ENCODE results near the gene SOAT2.
"Not testable (repeated sequence)": the region's sequence is repeated elsewhere in the genome, so short reads cannot be mapped to it uniquely, and the experiment has no call there.

Gene SOAT2

DNA sequence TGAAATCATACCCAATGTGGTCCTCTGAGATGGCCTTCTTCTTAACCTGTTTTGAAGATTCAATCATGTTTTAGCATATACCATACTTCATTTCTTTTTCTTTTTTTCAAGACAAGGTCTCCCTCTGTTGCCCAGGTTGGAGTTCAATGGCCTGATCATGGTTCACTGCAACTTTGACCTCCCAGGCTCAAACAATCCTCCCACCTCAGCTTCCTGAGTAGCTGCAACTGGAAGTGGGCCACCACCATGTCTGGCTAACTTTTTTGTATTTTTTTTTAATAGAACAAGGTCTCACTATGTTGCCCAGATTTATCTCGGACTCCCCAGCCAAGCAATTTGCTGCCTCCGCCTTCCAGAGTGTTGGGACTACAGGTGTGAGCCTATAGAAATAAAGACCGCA lies 30.4 kb downstream of the SOAT2 start:
- no peak for DNase-seq (ENCODE audit: low read depth)

DNA sequence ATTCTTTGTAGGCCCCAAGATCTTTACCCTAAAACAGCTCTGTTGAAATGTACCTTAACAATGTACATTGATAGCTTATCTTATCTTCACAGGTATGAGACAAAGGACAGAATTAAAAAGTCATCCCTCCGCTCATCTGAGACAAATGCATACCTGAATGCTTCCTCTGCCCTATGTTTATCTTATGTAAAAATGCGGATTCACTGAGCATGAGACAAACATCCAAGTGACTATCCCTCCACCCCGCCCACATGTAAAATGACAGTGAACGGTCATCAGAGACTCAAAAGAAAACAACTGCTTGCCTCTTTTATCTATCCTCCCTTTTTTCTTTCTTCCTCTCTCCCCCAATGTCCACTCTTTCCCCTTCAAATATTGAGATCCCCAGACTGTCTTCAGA lies 40.1 kb downstream of the SOAT2 start:
- no peak for DNase-seq (ENCODE audit: low read depth)

DNA sequence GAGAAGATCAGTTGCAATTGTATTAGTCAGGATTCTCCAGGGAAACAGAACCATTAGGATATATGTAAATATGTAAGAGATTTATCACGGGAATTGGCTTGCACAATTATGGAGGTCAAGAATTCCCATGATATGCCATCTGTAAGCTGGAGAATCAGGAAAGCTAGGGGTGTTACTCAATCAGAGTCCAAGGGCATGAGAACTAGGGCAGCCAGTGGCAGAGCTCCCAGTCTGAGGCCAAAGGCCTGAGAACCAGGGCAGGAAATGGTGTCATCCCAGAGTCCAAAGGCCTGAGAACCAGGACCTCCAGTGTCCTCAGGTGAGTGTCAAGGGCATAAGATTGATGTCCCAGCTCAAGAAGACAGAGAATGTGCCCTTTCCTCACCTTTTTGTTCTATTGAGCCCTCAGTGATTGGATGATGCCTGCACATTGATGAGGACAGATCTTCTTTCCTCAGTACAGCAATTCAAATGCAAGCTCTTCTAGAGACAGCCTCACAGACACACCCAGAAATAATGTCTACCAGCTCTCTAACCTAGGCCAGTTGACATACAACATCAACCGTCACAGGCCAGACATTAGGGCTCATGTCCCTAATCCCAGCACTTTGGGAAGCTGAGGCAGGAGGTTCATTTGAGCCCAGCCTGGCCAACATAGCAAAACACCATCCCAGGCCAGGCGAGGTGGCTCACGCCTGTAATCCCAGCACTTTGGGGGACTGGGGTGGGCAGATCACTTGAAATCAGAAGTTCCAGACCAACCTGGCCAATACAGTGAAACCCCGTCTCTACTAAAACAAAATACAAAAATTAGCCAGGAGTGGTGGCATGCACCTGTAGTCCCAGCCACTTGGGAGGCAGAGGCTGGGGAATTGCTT lies 42.3 kb downstream of the SOAT2 start:
- DNase-seq (ENCODE audit: low read depth): peak; percentile 97

GRCh38 chr12:53147181-53147580 lies 43.9 kb downstream of the SOAT2 start:
- no peak for DNase-seq (ENCODE audit: low read depth)

DNA sequence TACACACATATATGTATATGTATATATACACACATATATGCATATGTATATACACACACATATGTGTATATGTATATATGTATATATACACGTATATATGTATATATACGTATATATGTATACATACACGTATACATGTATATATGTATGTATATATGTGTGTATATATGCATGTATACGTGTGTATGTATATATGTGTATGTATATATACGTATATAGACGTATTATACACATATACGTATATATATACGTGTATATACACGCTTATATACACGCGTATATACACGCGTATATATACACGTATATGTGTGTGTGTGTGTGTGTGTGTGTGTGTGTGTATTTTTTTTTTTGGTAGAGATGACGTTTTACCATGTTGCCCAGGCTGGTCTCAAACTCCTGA lies 44.4 kb downstream of the SOAT2 start:
- no peak for DNase-seq (ENCODE audit: low read depth)

- DNase-seq (ENCODE audit: low read depth): no peak
Observed at GRCh38 chr12:53151039-53151438, 47.8 kb downstream of the SOAT2 start.

DNA sequence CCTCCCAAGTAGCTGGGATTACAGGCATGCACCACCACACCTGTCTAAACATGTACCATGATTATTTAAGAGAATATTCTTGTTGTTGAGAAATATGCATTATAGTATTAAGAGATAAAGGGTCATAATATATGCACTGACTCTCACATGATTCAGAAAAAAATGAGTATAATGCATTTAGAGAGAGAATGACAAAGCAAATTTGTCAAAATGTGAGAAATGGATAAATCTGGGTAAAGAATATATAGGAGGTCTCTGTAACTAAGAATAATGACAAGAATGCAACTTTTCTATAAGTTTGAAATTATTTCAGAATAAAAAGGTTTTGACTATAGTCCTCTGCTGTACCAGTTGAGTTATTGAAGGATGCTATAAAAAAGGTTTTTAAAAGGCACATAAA lies 49.1 kb downstream of the SOAT2 start:
- no peak for DNase-seq (ENCODE audit: low read depth)

DNA sequence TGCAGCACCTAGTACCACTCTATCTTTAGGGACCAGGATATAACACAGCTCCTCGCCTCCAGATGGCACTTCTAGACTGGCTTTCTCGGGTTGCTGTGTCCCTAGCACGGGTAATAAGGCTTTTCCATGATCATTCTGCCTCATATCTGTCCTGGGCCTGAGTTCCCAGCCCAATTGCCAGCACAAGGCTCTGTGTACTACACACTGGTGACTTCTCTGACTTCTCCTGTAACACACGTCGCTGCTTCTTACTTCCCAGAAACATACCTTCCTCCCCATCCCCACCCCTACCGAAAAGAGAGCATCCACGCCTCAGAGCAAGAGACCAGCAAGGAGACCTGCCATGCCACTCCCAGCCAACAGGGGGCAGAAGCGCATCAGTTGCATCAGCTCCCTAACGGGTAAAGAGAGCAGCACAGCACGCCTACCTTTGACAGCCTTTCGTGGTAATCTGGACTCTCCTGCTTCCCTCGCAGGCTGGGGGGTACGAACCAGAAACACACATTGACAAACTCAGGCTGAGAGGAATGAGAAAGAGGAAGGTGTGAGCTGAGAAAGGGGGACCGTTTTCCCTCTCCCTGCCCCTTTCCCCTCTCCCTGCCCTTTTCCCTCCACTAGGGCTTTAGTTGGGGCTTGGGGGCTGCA lies 56.0 kb downstream of the SOAT2 start:
- peak; percentile 60 for DNase-seq (ENCODE audit: low read depth)

GRCh38 chr12:53160000-53160399 lies 56.7 kb downstream of the SOAT2 start:
- DNase-seq (ENCODE audit: low read depth): no peak

- DNase-seq (ENCODE audit: low read depth): no peak
Observed at GRCh38 chr12:53160673-53161072, 57.4 kb downstream of the SOAT2 start.

- no peak for DNase-seq (ENCODE audit: low read depth)
Observed at GRCh38 chr12:53161119-53161911, 58.0 kb downstream of the SOAT2 start.

GRCh38 chr12:53163008-53163407 lies 59.7 kb downstream of the SOAT2 start:
- not testable (repeated sequence) for DNase-seq (ENCODE audit: low read depth)

GRCh38 chr12:53166837-53167236 lies 63.6 kb downstream of the SOAT2 start:
- no peak for DNase-seq (ENCODE audit: low read depth)

- DNase-seq (ENCODE audit: low read depth): no peak
Observed at GRCh38 chr12:53169644-53170043, 66.4 kb downstream of the SOAT2 start.

GRCh38 chr12:53170215-53170614 lies 66.9 kb downstream of the SOAT2 start:
- no peak for DNase-seq (ENCODE audit: low read depth)

- peak; percentile 51 for DNase-seq (ENCODE audit: low read depth)
Observed at GRCh38 chr12:53170876-53171724, 67.8 kb downstream of the SOAT2 start.

GRCh38 chr12:53171725-53172329 lies 68.5 kb downstream of the SOAT2 start:
- peak; percentile 45 for DNase-seq (ENCODE audit: low read depth)

GRCh38 chr12:53172352-53172751 lies 69.1 kb downstream of the SOAT2 start:
- DNase-seq (ENCODE audit: low read depth): peak; percentile 61

GRCh38 chr12:53173085-53173715 lies 69.9 kb downstream of the SOAT2 start:
- DNase-seq (ENCODE audit: low read depth): no peak
